Mucosa of rectum (tissue), 2 donors: ENCODE results near the gene MBD3L4.
"Not testable (repeated sequence)": the region's sequence is repeated elsewhere in the genome, so short reads cannot be mapped to it uniquely, and the experiment has no call there.

Experiments used
- H3K27ac ChIP-seq, 2 donors: one replicate each; pipeline ENCODE4 v1.7.0; 2013; ENCODE audit warnings: inconsistent platforms in 2 of 2, low read depth in 2 of 2, low read length in 2 of 2
- H3K27me3 ChIP-seq, 2 donors: one replicate each; pipeline ENCODE4 v1.7.0; 2013; ENCODE audit warnings: low read length in 2 of 2; ENCODE audit not compliant: control insufficient read depth in 2 of 2, insufficient read depth in 2 of 2
- H3K36me3 ChIP-seq, 2 donors: one replicate each; pipeline ENCODE4 v1.7.0; 2013; ENCODE audit warnings: low read length in 2 of 2; ENCODE audit not compliant: control insufficient read depth in 2 of 2, insufficient read depth in 2 of 2
- H3K4me1 ChIP-seq, 2 donors: one replicate each; pipeline ENCODE4 v1.7.0; 2013; ENCODE audit warnings: low read length in 2 of 2, mild to moderate bottlenecking in 1 of 2; ENCODE audit not compliant: control insufficient read depth in 2 of 2, insufficient read depth in 2 of 2
- H3K4me3 ChIP-seq, 2 donors: one replicate each; pipeline ENCODE4 v1.7.0; 2013; ENCODE audit warnings: low read length in 2 of 2
- H3K9ac ChIP-seq, 2 donors: one replicate each; pipeline ENCODE4 v1.7.0; 2013; ENCODE audit warnings: low read length in 2 of 2, low read depth in 1 of 2, mild to moderate bottlenecking in 1 of 2
- H3K9me3 ChIP-seq, 2 donors: one replicate each; pipeline ENCODE4 v1.7.0; 2013; ENCODE audit warnings: low read length in 2 of 2; ENCODE audit not compliant: control insufficient read depth in 2 of 2
- donor health status: healthy.
- donor health status: Normal muscosa, but diverticular disease.

MBD3L4 gene

DNA sequence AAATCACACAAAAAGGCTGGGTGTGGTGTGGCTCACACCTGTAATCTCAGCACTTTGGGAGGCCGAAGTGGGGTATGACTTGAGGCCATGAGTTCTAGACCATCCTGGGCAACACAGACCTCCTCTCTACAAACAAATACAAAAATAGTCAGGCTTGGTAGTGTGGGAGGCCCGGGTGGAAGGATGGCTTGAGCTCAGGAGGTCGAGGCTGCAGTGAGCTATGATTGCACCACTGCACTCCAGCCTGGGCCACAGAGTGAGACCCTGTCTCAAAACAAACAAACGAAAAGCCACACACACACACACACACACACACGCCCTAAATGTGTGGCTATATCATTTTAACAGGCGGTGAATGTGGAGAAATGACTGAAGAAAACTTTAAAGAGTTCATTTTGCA, 28.6 kb upstream of the MBD3L4 start:
- no peak overlapping the region for H3K9ac ChIP-seq
- no peaks in the 10 kb centered on the region for H3K27me3 ChIP-seq
- H3K4me3 ChIP-seq = peak overlapping the region; percentile 44 to 45
- H3K9me3 ChIP-seq = no peaks in the 10 kb centered on the region
- H3K27ac ChIP-seq = peak overlapping the region in 1 of 2 donors; percentile 17
- H3K4me1 ChIP-seq = peaks cover 3 to 8% of the 10 kb centered on the region in 2 donors
- H3K36me3 ChIP-seq = peaks cover 16% of the 10 kb centered on the region in 2 donors

DNA sequence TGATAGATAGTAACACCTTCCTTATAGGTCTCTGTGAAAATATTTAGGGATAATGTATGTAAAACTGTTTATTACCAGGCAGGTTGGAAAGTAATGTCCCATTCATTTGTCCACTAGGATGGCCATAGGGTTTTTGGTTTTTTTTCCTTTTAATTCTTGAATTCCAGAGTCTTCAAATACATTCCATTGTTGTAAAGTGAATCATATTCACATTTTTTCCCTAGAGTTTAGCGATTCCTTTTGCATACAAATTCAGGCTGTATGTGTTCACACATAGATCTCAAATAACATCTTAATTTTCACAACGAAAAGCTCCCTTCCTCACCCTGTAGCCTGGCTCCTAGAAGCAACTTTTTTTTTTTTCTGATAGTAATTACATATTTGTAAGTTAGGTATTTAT, 27.7 kb upstream of the MBD3L4 start:
- Histone ChIP-seq H3K36me3 (peaks cover 8 to 12% of the 10 kb centered on the region in 2 donors), H3K4me3 (no peak overlapping the region), H3K9me3 (no peaks in the 10 kb centered on the region), H3K9ac (no peak overlapping the region), H3K27me3 (no peaks in the 10 kb centered on the region), H3K27ac (no peak overlapping the region), H3K4me1 (peaks cover 3 to 8% of the 10 kb centered on the region in 2 donors)

DNA sequence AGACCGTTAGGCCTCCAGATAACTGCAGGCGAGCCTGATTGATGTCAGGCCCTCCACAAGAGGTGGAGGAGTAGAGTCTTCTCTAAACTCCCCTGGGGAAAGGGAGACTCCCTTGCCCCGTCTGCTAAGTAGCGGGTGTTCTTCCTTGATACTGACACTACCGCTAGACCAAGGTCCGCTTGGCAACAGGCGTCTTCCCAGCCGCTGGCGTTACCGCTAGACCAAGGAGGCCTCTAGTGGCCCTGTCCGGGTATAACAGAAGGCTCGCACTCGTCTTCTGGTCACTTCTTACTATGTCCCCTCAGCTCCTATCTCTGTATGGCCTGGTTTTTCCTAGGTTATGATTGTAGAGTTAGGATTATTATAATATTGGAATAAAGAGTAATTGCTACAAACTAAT, 27.1 kb upstream of the MBD3L4 start:
- H3K9ac ChIP-seq, H3K4me3 ChIP-seq, H3K27ac ChIP-seq, H3K36me3 ChIP-seq, H3K9me3 ChIP-seq, H3K27me3 ChIP-seq, H3K4me1 ChIP-seq: not testable (repeated sequence)

DNA sequence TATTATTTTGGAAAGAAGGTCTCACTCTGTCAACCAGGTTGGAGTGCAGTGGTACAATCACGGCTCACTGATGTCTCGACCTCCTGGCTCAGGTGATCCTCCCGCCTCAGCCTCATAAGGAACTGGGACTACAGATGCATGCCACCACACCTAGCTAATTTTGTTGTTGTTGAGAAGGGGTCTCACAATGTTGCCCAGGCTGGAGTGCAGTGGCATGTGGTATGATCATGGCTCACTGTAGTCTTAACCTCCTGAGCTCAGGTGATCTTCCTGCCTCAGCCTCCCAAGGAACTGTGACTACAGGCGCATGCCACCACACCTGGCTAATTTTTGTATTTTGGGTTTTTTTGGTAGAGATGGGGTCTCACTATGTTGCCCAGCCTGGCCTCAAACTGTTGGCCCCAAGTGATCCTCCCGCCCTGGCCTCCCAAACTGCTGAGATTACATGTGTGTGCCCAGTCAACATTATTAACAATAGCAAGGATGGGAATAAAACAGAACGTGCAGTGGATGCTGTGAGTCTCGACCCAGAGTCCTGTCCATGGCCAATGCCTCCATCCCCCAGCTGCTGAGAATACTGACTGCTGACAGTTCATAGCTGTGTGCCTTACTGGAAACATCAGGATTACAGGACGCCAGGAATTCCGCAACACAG, 23.9 kb upstream of the MBD3L4 start:
- no peaks in the 10 kb centered on the region for H3K36me3 ChIP-seq
- no peak overlapping the region for H3K4me3 ChIP-seq
- H3K9me3 ChIP-seq = no peaks in the 10 kb centered on the region
- H3K27ac ChIP-seq = no peak overlapping the region
- H3K9ac ChIP-seq = no peak overlapping the region
- H3K27me3 ChIP-seq = no peaks in the 10 kb centered on the region
- peaks cover 0 to 3% of the 10 kb centered on the region in 2 donors for H3K4me1 ChIP-seq

DNA sequence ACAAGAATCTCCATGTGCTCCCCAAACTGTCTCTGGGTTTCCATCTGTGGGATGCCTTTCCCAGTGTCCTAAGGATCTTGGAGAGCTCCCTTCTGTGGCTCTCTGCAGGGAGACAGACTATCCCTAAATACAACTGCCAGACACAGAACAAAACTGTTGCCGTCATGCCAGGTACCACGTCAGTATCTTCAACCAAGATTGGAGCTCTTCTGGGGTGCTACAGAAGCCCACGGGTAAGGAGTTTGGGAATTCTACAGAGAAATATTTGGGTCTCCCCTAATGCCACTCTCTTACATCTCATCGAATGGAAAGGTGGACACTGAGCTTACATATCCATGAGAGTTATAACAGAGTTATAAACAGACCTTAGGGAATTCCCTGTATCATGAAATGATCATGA, 23.4 kb upstream of the MBD3L4 start:
- Histone ChIP-seq H3K4me3 (no peak overlapping the region), H3K36me3 (no peaks in the 10 kb centered on the region), H3K9me3 (no peaks in the 10 kb centered on the region), H3K27ac (no peak overlapping the region), H3K27me3 (no peaks in the 10 kb centered on the region), H3K9ac (no peak overlapping the region), H3K4me1 (no peaks in the 10 kb centered on the region)

GRCh38 chr19:7059977-7060376, 20.0 kb upstream of the MBD3L4 start:
- H3K4me3 ChIP-seq, H3K9ac ChIP-seq, H3K9me3 ChIP-seq, H3K27ac ChIP-seq, H3K4me1 ChIP-seq, H3K27me3 ChIP-seq, H3K36me3 ChIP-seq: not testable (repeated sequence)

GRCh38 chr19:7058576-7058975, 18.6 kb upstream of the MBD3L4 start, which contains the start of gene MBD3L3:
MBD3L3 (minus strand) TSS chr19:7058676; CDS start chr19:7058605, 71 bp downstream.
- not testable (repeated sequence) for H3K27me3 ChIP-seq, H3K4me3 ChIP-seq, H3K27ac ChIP-seq, H3K9me3 ChIP-seq, H3K36me3 ChIP-seq, H3K4me1 ChIP-seq, H3K9ac ChIP-seq

DNA sequence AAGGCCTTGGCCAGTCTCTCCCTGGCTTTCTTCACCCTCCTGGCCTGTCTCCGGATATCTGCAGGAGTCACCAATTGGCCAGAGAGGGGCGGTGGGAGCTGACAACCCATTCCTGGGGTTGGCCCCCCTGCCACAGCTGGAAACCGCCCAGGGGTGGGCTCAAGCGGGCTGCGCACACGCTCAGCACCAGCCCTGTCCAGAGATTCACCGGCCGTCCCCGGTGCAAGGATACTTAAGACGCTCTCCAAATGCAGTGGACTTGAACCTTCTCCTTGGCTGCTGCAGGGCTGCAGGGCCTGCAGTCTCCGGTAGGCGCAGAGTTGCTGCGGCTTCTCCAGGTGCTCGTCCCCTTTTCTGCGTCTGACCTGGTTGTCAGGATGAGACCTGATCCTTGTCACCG, 16.4 kb upstream of the MBD3L4 start:
- H3K27ac ChIP-seq, H3K27me3 ChIP-seq, H3K9ac ChIP-seq, H3K36me3 ChIP-seq, H3K4me3 ChIP-seq, H3K9me3 ChIP-seq, H3K4me1 ChIP-seq: not testable (repeated sequence)

GRCh38 chr19:7055679-7056078, 15.7 kb upstream of the MBD3L4 start:
- not testable (repeated sequence) for H3K36me3 ChIP-seq, H3K4me3 ChIP-seq, H3K9ac ChIP-seq, H3K9me3 ChIP-seq, H3K27me3 ChIP-seq, H3K27ac ChIP-seq, H3K4me1 ChIP-seq

GRCh38 chr19:7054635-7055368, 14.8 kb upstream of the MBD3L4 start:
- not testable (repeated sequence) for H3K27ac ChIP-seq, H3K4me3 ChIP-seq, H3K9ac ChIP-seq, H3K4me1 ChIP-seq, H3K36me3 ChIP-seq, H3K27me3 ChIP-seq, H3K9me3 ChIP-seq
